Fibroblast of the aortic adventitia (primary cell): ENCODE data around the gene RBM6. TPM values are rescaled to one million over a fixed set of nuclear protein-coding genes. Genes with fewer than 3 reads are reported as not detected.
"Not testable (repeated sequence)": the region's sequence is repeated elsewhere in the genome, so short reads cannot be mapped to it uniquely, and the experiment has no call there.

Experiments
- DNase-seq: peaks from one replicate; pipeline ENCODE4 v3.0.0-alpha.2; 2010; ENCODE audit warnings: low read depth
- H3K4me3 ChIP-seq: 2 replicates; pipeline ENCODE4 v1.5.1; 2011; ENCODE audit warnings: low read depth, mild to moderate bottlenecking, control low read depth, low read length, moderate library complexity
- total RNA-seq: library from RNA; depleted of rRNA; stranded (reverse); fragments of >200 nt; gene quantifications from 2 replicates; pipeline ENCODE4 v1.2.3, GENCODE V29; 2012; ENCODE audit warnings: low replicate concordance
- TF ChIP-seq, protein P1 (sequence below): IDR thresholded peaks from 2 replicates; pipeline ENCODE4 v1.5.1; 2011; ENCODE audit warnings: mild to moderate bottlenecking, low read length, control low read depth, inconsistent platforms; ENCODE audit not compliant: insufficient read depth

The RBM6 gene
- total RNA-seq, 1 donor, result 48.5 TPM

DNA sequence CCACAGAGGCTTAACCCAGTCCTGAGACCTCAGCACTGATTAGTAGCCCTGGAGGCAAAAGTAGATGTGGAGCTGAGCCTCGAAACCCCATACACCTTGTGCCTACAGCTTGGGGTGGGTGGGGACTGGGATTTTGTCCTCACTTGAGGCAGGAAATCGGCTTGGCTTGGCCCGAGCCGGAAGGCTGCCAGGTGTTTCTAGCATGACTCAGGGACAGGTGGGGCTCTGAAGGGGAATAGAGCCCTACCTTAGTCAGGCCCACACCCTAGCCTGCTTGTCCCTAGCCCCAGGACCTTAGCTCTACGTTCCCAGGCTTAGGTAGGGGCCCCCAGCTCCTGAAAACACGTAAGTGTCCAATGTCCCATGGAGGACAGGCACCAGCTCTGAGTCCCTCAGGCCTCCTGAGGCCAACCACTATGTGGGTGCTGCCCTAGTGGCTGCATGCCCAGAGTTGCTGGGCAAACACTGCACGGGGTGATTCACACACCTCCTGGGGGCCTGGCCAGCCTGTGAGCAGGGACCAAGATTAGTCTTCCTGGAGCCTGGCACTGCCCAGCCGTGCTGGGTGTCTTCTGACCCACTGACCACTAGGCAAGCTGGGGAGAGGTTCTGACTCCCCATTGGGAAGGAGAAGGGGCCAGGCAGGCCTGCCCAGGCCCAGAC is 39.3 kb upstream of the RBM6 start:
- peak; percentile 25 for DNase-seq
- TF ChIP-seq, protein P1, sequence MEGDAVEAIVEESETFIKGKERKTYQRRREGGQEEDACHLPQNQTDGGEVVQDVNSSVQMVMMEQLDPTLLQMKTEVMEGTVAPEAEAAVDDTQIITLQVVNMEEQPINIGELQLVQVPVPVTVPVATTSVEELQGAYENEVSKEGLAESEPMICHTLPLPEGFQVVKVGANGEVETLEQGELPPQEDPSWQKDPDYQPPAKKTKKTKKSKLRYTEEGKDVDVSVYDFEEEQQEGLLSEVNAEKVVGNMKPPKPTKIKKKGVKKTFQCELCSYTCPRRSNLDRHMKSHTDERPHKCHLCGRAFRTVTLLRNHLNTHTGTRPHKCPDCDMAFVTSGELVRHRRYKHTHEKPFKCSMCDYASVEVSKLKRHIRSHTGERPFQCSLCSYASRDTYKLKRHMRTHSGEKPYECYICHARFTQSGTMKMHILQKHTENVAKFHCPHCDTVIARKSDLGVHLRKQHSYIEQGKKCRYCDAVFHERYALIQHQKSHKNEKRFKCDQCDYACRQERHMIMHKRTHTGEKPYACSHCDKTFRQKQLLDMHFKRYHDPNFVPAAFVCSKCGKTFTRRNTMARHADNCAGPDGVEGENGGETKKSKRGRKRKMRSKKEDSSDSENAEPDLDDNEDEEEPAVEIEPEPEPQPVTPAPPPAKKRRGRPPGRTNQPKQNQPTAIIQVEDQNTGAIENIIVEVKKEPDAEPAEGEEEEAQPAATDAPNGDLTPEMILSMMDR, result no peak
- H3K4me3 ChIP-seq, result no peak overlapping the region

DNA sequence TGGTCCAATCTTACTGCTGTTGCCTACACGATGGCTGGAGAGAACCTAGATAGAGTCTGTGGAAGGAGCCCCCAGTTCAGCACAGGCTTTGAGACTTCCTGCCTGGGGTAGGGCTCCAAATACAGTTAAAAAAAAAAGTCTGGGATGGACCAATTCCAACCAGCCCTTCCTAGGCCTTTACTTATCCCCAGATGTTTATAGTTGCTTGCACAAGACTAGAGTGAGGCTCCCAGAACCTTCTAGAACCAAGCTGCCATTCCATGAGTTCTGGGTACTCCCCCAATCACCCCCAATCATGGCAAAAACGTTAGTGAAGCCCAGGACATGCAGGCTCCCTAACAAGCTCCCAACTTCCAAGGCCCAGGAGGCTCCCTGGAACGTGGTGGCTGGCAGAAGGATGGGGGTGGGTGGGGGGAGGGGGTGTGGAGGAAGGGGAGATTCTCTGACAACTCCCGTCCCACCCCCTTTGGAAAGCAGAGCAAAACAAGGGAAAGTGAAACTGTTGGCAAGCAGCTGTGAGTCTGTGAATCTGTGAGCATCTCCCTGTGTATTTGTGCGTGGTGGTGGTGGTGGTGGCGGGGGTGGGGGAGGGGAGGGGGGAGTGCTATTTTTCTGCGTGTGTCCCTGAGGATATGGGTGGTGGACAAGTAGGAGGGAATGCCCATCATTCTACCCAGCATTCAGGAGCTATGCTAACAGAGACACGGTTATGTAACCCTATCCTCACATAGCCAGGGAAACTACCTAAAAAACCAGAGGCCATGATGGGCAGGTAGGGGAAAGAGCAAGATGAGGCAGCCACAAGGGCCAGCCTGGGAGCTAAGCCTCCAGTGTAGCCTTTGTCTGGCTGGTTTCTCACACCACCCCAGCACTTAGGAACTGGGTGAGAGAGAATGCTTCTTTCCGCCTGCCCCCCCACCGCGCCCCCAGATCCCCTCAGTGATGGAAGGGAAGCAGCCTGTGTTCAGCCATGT is 38.3 kb upstream of the RBM6 start:
- TF ChIP-seq, protein P1, result no peak
- no peak overlapping the region for H3K4me3 ChIP-seq
- DNase-seq, result peak; percentile 32

DNA sequence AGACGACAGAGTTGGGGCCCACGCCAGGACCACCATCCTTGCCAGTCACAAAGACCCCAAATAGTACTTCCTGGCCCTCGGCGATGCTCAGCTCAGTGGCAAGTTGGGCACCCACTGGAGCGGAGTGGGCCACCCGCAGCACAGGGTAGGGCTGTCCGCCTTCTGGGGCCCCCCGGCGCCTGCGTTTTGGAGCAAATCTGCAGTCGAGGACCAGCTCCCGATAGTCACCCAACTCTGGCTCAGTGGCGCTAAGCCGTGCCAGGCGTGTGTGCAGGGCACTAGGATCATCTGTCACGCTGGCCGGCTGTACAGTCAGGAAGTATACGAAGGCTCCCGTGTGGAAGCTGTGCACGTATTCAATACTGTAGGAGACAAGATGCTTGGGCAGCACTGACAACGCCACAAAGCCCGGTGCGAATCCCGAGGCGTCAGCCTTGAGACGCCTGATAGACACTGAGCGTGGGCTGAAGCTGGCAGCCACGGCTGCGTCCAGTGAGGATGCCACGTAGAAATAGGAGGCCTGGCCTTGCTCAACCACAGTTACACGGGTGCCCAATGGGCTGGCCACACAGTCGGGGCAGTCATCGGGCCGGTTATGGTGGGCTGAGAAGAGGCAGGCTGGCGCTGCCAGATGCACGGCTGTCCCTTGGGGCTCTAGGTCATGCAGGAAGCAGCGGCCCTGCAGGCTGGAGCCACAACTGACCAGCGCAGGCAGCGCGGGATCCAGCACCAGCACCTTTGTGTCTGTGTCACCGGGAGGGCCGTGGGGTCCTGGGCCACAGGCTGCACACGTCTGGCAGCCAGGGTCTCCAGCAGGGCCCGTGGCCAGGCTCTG is 37.2 kb upstream of the RBM6 start:
- no peak for DNase-seq
- TF ChIP-seq, protein P1, result no peak
- H3K4me3 ChIP-seq, result no peak overlapping the region

DNA sequence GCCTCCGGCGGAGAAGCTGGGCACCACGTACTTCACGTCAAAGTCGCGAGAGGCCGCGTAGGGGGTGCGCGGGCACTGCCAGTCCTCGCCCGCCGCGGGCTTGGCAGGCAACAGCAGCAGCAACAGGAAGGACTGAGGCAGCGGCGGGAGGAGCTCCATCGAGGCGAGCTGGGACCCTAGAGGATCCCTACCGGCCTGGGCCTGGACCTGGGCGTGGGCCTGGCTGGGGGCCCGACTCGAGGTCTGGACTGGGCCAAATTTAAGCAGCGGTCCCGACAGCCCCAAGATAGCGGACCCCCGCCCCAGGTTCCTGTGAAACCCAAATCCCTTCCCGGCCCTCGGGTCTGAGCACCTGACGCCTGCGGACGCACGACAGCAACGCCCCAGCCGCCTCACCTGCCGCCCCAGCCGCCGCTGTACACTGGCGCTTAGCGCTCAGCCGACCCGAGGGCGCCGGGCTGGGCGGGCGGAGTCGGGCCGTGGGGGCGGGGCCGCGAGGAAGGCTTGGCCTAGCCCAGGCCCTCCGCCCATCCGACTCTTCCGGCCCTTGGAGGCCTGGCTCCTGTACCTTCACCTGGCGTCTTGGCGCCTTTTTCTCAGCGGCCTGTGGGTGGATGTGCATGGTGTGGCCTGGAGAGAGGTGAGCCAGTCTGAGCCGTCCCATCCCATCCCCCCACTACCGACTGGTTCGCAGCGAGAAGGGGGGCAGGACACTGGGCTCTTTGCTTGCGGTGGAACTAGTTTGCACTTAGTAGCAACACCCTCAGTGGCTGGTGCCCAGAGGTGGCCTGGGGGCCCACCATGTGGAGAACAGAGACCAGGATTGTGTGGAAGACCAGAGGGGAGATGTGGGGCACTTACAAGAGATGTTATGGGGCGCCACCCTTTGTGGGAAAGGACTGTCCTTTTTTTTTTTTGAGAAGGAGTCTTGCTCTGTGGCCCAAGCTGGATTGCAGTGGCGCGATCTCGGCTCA is 36.2 kb upstream of the RBM6 start, which contains the start of gene MST1R:
TSS of gene MST1R (minus strand) at position 423 of the 974 bp plus-strand sequence. CDS start at position 159, 264 bp downstream.
- TF ChIP-seq, protein P1, result no peak
- peak within 1 kb of the TSS; percentile 48 for H3K4me3 ChIP-seq
- DNase-seq, result no peak

DNA sequence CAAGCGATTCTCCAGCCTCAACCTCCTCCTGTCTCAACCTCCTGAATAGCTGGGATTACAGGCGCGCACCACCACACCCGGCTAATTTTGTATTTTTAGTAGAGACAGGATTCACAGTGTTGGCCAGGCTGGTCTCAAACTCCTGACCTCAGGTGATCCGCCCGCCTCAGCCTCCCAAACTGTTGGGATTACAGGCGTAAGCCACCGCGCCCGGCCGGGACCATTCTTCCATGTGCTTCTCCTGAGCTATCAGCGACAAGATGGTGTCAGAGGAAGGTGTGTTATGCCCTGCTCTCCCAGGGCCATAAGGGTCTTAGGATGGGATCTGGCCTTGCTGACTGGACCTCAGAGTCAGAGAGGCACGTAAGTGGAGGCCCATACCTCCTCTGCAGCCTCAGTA is 35.5 kb upstream of the RBM6 start:
- not testable (repeated sequence) for H3K4me3 ChIP-seq, DNase-seq

DNA sequence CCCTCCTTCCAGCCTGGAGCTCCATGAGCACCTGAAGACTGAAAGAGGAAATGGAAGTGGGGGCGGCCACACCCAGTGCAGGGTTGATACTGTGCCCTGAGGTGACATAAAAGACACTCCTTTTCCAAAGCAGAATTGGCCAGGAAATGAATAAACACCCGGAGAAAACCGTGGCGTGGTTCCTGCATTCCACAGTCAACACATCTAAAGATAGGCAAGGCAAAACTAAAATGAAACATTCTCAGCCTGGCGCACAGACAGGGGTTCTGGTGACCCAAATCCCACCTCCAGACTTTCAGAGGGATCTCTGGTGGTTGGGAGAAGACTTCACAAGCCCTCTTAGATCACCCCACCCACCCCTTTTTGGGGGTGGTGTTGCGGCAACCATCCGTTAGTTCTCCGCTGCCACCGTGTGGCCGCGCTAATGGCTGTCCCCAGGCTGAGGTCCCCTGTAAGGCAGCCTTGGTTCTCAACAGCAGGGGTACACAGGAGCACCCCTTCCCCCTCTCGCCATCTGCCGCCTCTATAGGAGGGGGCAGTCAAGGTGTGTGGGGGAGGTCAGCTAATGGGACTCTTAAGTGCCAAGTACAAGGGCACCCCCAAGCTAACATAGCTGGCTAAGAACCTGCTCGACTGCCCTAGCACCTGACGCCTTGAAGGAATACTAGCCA is 33.7 kb upstream of the RBM6 start:
- H3K4me3 ChIP-seq, result peak overlapping the region; percentile 45
- DNase-seq, result peak; percentile 55
- TF ChIP-seq, protein P1, result peak; percentile 68
